GM21515 (cell line): ENCODE results near the gene MYMK.

Experiments
- ATAC-seq: cut with Tn5 transposase; IDR thresholded peaks from one replicate; pipeline ENCODE4 v1.9.1; 2021; ENCODE audit not compliant: unreplicated experiment

The MYMK gene

GRCh38 chr9:133536080-133536479 lies 11.3 kb upstream of the MYMK start:
- ATAC-seq = no peak

GRCh38 chr9:133535306-133535877 lies 10.6 kb upstream of the MYMK start:
- ATAC-seq = no peak

DNA sequence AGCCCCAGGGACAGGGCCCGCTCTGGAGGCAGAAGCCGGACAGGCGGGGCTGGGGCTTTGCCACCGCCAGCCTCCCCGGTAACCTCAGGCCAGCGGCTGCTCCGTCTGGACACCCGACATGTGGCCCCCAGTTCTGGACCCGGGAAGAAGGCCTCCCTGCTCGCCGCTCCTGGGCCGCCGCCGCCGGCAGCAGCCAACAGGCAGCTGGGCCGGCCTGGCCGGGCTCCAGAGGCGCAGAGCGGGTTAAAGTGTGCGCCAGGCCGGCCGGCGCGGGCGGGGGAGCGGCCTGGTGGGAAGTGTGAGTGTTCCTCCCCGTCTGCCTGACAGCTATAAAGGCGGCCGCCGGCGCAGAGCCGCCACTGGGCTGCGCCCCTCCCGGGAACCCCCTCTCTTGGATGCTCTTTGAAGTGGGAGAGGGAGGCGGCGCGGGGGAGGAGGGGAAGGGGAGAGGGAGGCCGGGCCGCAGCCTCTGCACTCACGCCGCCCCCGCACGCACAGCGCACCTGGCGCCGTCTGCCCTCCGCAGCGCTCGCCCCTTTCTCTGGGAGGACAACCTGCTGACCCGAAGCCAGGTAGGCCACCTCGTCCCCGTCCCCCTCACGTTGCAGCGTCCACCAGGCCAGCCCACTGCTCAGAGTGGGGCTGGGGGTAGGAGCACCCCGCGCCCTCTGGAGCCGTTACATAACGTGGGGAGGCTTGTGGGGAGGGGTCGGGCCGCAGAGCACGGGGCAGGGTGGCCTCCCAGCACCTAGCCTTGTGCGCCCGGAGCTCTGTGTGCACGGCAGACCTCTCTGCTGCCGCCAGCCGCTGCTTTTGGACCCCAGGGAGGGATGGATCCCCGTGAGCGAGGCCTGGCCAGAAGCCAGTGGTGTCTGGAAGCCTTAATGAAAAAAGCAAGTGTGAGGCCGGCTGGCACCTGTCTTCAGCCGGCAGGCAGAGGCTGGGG lies 9.9 kb upstream of the MYMK start, which contains the start of gene ADAMTSL2:
Gene ADAMTSL2, plus strand, starts transcription at position 359 of the 946 bp plus-strand sequence. CDS start 2,009 bp downstream, outside the sequence.
- no peak for ATAC-seq

GRCh38 chr9:133533857-133534256 lies 9.1 kb upstream of the MYMK start:
- ATAC-seq = no peak

GRCh38 chr9:133532937-133533668 lies 8.3 kb upstream of the MYMK start:
- no peak for ATAC-seq

- no peak for ATAC-seq
Observed at GRCh38 chr9:133531293-133531692, 6.5 kb upstream of the MYMK start.

- ATAC-seq = no peak
Observed at GRCh38 chr9:133529874-133530273, 5.1 kb upstream of the MYMK start.

GRCh38 chr9:133529457-133529856 lies 4.7 kb upstream of the MYMK start:
- no peak for ATAC-seq

- ATAC-seq = no peak
Observed at GRCh38 chr9:133528876-133529241, 4.1 kb upstream of the MYMK start.

DNA sequence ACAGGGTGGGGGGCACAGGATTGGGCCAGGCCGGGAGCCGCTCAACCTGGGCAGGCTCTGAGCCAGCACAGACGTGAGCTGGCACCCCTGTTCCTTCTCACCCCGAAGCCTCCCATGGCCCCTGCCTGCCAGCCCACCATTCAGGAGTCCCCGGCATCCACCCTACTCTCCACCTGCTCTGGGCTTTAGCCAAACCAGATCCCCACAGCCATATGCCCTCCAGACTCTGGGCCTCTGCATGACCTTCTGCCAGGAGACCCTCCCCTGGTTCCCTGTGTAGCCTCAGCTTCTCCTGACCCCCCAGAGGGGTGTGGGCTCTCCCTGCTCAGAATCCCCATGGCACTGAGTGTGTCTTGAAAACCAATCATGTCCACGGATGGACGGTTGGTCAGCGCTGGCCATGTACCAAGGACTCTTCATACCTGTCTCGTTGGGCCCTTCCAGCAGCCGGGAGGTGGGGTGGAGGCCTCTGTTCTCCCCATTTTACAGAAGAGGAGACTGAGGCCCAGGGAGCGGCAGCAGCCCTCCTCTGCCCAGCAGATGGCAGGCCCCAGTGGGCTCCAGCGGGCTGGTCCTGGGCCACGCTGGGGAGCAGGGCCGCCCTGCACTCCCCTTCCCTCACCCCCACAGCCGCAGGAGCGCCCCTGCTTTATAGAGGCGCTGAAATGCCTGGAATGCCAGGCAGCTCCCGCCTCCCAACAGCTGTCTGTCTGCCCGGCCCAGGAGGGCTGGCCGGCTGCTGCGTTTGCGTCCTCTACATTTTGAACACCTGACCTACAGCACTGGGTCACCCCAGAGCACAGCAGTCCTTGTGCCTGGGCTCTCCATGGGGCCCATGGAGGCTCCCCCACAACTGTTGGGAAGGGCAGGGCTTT lies 3.5 kb upstream of the MYMK start:
- no peak for ATAC-seq

- ATAC-seq = no peak
Observed at GRCh38 chr9:133527444-133527920, 2.7 kb upstream of the MYMK start.

DNA sequence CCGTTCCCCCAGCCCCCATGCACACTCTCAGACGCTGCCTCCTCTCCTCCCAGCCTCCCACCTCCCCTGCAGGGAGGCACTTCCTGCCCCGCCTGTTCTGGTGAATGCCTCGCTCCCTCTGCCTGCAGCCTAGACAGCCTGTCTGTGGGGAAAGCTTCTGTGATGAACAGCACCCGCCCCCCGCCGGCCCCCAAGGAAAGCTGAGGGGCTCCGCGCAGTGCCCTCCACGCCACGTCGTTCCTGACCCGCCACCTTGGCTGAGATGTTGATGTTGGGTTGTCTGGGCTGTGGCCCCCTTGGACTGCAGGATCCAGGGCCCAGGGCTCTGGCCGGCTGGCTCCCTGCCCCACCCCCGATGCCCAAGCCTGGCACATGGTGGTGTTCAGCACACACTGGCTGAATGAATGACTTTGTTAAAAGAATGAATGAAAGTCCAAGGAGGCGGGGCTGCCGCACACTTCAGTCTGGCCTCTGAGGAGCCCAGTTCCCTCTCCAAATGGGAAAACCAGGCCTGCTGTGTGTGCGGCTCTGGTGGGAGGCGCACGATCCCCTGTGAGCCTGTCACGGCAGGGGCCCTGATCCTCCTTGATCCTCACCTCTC lies 2.1 kb upstream of the MYMK start:
- ATAC-seq = no peak

- ATAC-seq = no peak
Observed at GRCh38 chr9:133525677-133526076, 918 bp upstream of the MYMK start.

- ATAC-seq = no peak
Observed at GRCh38 chr9:133524146-133524545, 613 bp downstream of the MYMK start.

DNA sequence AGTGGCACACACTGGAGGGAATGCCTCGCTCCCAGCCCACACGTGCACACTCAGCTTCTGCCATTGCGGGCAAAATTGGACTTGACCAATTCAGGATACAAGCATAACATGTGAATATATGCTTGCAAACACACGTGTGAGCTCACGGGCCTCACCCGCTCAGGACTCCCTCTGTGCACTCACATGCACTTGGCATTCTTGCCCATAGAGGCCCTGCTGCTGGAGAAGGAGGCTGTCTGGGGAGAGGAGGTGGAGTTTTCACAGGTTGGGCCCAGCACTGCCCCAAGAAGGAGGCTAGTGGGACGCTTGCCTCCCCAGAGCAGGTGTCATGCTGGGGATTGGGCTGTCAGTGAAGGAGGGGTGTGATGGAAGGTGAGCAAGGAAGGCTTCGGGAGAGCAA lies 1.7 kb downstream of the MYMK start:
- ATAC-seq = no peak

DNA sequence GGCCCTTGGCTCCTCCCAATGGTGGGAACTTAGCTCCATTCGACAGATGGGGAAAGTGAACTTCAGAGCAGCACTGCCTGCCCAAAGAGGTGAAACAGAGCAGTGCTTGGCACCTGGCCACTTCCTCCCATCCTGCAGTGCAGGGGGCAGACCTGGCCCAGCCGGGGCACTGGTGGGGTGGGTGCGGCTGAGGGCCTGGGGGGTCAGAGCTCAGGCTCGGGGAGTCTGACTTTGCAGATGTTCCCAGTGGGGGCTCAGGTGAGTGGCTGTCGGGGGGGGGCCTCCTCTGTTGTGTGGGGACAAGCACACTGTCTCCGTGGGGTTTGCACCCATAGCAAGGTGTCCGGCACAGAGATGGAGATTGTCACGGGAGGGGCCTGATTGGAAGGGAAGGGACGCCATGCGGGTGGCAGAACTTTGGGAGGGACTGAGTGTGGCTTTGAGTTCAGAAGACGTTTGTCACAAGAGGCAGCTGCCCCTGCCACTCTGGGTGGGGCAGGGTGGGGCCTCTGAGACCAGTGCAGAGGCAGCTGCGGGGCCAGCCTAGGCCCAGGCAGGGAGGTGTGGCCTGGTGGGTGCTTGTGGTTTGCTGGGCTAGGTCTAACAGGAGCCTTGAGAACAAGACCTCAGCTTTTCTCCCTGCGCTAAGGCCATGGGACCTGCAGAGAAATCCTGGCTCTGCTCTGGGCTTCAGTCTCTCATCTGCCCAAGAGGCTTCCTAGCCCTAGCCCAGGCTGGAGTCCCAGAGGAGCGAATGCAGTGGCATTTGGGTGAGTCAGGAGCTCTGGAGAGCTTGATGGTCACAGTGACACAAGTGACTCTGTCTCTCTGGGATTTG lies 2.5 kb downstream of the MYMK start:
- ATAC-seq = no peak

DNA sequence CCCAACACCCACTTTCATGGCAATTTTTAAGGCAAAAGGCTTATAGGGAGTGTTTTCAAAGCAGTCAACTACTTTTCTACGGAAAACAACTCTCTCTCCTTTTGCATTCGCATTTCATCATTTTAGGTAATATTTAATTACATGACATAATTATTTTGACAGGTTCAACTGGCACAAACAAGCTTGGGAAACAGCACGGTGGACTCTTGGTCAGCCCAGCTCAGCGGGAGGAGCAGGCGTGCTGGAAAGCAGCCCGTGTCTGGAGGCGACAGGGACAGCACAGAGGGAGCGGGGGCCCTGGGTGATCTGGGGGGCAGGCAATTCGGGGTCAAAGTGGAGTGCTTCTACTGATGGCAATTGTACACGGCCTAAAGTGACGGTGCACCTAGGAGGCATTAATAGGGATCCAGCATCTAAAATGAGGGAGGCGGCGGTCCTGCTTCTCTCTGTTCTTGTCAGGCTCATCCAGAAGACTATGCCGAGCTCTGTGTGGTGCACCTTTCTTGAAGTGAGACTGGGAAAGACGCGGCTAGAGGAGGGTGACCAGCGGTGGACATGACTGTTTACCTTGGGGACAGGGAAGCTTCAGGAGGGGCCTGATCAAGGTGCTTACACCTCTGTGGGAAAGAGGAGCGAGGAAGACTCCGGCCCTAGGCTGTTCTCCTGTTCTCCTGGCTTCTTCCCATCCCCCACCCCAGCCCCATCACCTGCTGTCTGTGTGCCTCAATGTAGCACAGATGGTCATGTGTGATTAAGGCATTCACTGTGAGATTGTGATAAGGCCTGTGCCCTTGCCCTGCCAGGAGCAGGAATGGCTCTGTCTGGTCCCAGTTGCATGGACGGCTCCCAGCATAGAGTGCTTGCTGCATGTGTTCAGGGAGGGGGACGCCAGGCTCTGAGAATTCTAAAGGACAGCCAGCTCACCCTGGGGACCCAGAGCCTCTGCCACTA lies 3.4 kb downstream of the MYMK start:
- ATAC-seq = no peak

GRCh38 chr9:133520121-133520835 lies 4.5 kb downstream of the MYMK start:
- no peak for ATAC-seq
